ENCODE data around the gene FAM78B.

The FAM78B gene

DNA sequence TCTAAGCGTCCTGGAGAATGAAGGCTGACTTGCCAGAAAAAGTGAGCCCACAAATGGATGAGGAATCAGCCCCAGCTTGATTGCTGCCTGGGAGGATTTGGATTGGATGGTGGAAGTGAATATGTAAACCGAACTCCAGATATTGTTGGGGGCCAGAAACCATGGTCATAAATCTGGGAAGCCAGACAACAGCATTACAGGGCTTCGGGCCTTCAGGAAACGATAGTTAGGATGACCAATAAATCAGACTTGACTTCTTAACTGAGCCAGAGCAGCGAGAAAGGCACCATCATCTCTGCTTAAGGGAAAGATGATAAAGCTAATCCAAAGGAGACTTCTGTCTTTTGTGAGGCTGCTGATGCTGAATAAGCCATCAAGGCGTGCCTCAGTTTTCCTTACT lies 26.6 kb downstream of the FAM78B start:
- no peak for DNase-seq (ENCODE audit: low read depth)
- H3K4me3 ChIP-seq (ENCODE audit: control insufficient read depth, low read depth, low read length), result no peak overlapping the region
- TF ChIP-seq, protein P1, sequence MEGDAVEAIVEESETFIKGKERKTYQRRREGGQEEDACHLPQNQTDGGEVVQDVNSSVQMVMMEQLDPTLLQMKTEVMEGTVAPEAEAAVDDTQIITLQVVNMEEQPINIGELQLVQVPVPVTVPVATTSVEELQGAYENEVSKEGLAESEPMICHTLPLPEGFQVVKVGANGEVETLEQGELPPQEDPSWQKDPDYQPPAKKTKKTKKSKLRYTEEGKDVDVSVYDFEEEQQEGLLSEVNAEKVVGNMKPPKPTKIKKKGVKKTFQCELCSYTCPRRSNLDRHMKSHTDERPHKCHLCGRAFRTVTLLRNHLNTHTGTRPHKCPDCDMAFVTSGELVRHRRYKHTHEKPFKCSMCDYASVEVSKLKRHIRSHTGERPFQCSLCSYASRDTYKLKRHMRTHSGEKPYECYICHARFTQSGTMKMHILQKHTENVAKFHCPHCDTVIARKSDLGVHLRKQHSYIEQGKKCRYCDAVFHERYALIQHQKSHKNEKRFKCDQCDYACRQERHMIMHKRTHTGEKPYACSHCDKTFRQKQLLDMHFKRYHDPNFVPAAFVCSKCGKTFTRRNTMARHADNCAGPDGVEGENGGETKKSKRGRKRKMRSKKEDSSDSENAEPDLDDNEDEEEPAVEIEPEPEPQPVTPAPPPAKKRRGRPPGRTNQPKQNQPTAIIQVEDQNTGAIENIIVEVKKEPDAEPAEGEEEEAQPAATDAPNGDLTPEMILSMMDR (conservative IDR thresholded peaks at IDR 0.05; ENCODE audit: control insufficient read depth, insufficient read depth, low read depth, low read length), result no peak

DNA sequence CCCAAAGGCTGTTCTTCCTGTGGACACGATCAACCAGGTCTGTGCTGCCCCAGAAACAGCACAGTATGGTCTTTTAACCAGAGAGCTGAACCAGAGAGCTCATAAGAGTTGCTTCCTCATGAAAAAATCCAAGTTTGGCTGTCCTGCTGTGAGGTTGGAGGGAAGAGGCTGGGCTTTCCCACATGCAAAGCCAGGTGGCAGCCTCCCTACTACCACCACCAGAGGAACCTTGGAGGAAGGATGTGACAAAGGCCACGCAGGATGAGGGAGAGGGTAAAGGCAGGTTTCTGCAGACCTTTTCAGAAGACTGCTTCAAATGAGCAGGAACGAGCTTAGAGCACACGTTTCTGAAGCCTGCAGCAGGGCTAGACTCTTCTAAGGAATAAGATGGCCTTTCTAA lies 27.1 kb downstream of the FAM78B start:
- TF ChIP-seq, protein P1 (conservative IDR thresholded peaks at IDR 0.05; ENCODE audit: control insufficient read depth, insufficient read depth, low read depth, low read length), result no peak
- DNase-seq (ENCODE audit: low read depth), result no peak
- H3K4me3 ChIP-seq (ENCODE audit: control insufficient read depth, low read depth, low read length), result no peak overlapping the region

DNA sequence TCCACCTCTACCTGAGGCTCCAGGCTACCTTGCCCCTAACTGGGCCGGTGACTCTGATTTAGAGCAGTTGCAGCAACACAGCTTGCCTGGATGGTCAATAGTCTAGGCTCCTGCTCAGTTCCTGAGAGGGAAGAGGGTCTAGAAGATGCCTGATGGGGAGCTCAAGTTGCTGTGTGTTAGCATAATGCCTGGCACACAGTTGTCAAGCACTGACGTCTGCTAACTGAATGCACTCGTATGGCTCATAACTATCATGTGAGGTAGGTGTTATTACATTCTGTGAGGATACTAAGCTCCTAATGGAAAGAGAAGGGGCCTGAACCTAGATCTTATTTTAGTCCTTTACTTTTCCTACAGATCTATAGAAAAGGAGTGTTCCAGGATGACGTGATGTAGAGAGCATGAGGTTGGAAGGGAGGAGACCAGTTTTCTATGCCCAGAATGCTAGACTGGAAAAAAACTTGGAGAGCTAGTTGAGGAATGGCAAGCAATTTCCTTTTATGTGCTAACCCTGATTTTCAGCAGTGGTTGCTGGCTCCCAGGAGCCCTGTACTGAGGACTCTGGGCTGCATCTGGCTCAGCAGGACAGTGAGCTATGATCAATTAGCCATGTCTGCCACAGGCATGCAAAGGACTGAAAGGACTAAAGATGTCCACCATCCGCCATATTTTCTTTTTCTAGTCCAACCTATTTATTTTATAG lies 30.0 kb downstream of the FAM78B start:
- no peak for DNase-seq (ENCODE audit: low read depth)
- TF ChIP-seq, protein P1 (conservative IDR thresholded peaks at IDR 0.05; ENCODE audit: control insufficient read depth, insufficient read depth, low read depth, low read length), result no peak
- no peak overlapping the region for H3K4me3 ChIP-seq (ENCODE audit: control insufficient read depth, low read depth, low read length)

DNA sequence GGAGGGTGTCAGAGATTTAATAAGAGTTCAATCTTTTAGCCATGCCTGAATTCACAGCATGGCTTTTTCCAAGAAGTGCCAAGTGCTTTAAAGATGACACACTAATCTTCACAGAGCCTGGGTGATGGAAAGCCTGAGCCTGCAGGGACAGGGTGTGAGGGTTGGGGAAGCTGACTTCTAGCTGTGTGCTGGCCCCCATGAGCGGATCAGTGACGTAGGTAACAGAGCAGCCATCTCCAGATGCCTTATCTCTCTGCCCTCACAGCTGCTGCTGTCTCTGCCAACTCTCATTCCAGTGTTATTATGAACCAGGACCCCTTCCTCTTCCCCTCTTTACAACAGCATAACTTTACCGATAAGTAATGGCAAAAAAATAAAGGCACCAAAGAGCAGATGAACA lies 30.6 kb downstream of the FAM78B start:
- DNase-seq (ENCODE audit: low read depth), result no peak
- H3K4me3 ChIP-seq (ENCODE audit: control insufficient read depth, low read depth, low read length), result no peak overlapping the region
- TF ChIP-seq, protein P1 (conservative IDR thresholded peaks at IDR 0.05; ENCODE audit: control insufficient read depth, insufficient read depth, low read depth, low read length), result no peak

DNA sequence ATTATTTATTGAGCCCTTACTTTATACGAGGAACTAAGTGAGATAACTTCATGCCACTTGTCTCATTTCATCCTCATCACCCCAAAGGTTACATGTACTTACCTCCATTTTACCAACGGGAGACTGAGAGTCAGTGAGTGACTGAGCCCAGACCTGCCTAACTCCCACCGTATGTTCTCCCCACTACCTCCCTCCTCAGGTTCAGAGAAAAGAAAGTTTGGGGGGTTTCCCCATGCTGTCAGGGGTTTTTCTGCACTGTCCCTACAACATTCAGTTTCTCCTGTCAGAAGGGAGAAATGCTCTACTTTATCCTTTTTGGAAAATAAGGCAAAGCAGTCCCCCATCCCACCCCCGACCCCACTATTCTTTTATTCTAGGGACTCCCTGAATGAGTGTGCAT lies 32.9 kb downstream of the FAM78B start:
- DNase-seq (ENCODE audit: low read depth), result no peak
- no peak overlapping the region for H3K4me3 ChIP-seq (ENCODE audit: control insufficient read depth, low read depth, low read length)
- TF ChIP-seq, protein P1 (conservative IDR thresholded peaks at IDR 0.05; ENCODE audit: control insufficient read depth, insufficient read depth, low read depth, low read length), result no peak

DNA sequence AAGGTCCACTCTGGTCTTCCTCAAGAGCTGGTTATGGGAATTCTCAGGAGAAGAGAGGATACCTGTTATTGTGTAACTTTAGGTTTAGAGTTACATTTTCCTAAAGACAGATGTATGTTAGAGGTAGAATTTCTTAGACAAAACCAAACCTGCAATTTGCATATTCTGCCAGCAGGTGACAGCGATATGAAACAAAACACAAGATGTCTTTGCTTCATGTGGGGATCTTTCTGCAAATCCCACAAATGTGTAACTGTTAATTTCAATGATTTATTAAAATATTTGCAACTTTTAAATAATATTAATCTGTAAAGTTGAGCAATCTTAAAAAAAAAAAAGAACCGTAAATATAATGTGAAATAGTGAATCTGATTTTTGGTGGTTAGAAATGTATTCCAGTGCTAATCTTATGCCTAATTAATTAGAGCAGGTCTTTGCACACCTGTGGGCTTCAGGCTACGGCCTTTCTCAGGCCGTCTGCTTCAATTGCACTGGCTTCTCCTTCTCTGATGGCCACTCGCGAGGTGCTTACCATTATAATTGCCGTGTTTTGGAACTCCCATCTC lies 33.4 kb downstream of the FAM78B start:
- H3K4me3 ChIP-seq (ENCODE audit: control insufficient read depth, low read depth, low read length), result no peak overlapping the region
- peak; percentile 29 for DNase-seq (ENCODE audit: low read depth)
- TF ChIP-seq, protein P1 (conservative IDR thresholded peaks at IDR 0.05; ENCODE audit: control insufficient read depth, insufficient read depth, low read depth, low read length), result peak; percentile 60
